Measurements from ENCODE around the gene DEFB124. TPM values are rescaled to one million over a fixed set of nuclear protein-coding genes. Genes with fewer than 3 reads are reported as not detected.
"Not testable (repeated sequence)": the region's sequence is repeated elsewhere in the genome, so short reads cannot be mapped to it uniquely, and the experiment has no call there.

Gene DEFB124
- total RNA-seq, 2 donors from 2014 or later, result not detected

- H3K4me3 Mint-ChIP-seq; H3K36me3 Mint-ChIP-seq (ENCODE audit: low read depth); H3K9ac ChIP-seq (ENCODE audit: extremely low read depth, low read length, poor library complexity, severe bottlenecking); H3K27me3 Mint-ChIP-seq (ENCODE audit: insufficient read depth); H3K36me3 ChIP-seq (ENCODE audit: control insufficient read depth, insufficient read depth, low read length); H3K4me1 ChIP-seq (ENCODE audit: control insufficient read depth, insufficient read depth, low read length); DNase-seq; H3K27ac ChIP-seq (ENCODE audit: low read depth, low read length); H3K4me3 ChIP-seq (ENCODE audit: low read length); H3K4me1 Mint-ChIP-seq; H3K27ac Mint-ChIP-seq; H3K27me3 ChIP-seq (ENCODE audit: control insufficient read depth, insufficient read depth, low read length, poor library complexity, severe bottlenecking): not testable (repeated sequence)
- H3K9me3 ChIP-seq (ENCODE audit: control insufficient read depth, low read length), result peaks cover 49% of the 10 kb centered on the region
- H3K9me3 Mint-ChIP-seq, result peaks cover 70% of the 10 kb centered on the region
- 86% methylated on average over 27 of the region's 48 CpGs; no CpG with 5 or more reads in 1 of the 2 experiments for WGBS, 2 experiments (ENCODE audit: insufficient coverage in 1 of 2, insufficient read length in 1 of 2)
Measured at GRCh38 chr20:31426891-31427551, 47.9 kb downstream of the DEFB124 start.

GRCh38 chr20:31425797-31426196 lies 49.1 kb downstream of the DEFB124 start:
- Histone ChIP-seq H3K4me1 (ENCODE audit: control insufficient read depth, insufficient read depth, low read length) (no peaks in the 10 kb centered on the region), H3K9ac (ENCODE audit: extremely low read depth, low read length, poor library complexity, severe bottlenecking) (no peak overlapping the region), H3K27me3 (ENCODE audit: control insufficient read depth, insufficient read depth, low read length, poor library complexity, severe bottlenecking) (no peaks in the 10 kb centered on the region), H3K36me3 (ENCODE audit: control insufficient read depth, insufficient read depth, low read length) (no peaks in the 10 kb centered on the region), H3K27ac (ENCODE audit: low read depth, low read length) (no peak overlapping the region), H3K9me3 (ENCODE audit: control insufficient read depth, low read length) (peaks cover 45% of the 10 kb centered on the region), H3K4me3 (ENCODE audit: low read length) (no peak overlapping the region)
- no peak for TF ChIP-seq CTCF (conservative IDR thresholded peaks at IDR 0.05)
- no peak for DNase-seq
- no peaks in the 10 kb centered on the region for H3K4me1 Mint-ChIP-seq
- no peak overlapping the region for H3K4me3 Mint-ChIP-seq
- no peaks in the 10 kb centered on the region for H3K27me3 Mint-ChIP-seq (ENCODE audit: insufficient read depth)
- no peaks in the 10 kb centered on the region for H3K36me3 Mint-ChIP-seq (ENCODE audit: low read depth)
- peaks cover 71% of the 10 kb centered on the region for H3K9me3 Mint-ChIP-seq
- no peak overlapping the region for H3K27ac Mint-ChIP-seq

GRCh38 chr20:31418307-31418706 lies 56.6 kb downstream of the DEFB124 start:
- Histone ChIP-seq H3K4me1 (ENCODE audit: control insufficient read depth, insufficient read depth, low read length) (no peaks in the 10 kb centered on the region), H3K4me3 (ENCODE audit: low read length) (no peak overlapping the region), H3K9me3 (ENCODE audit: control insufficient read depth, low read length) (peaks cover 41% of the 10 kb centered on the region), H3K36me3 (ENCODE audit: control insufficient read depth, insufficient read depth, low read length) (no peaks in the 10 kb centered on the region), H3K27ac (ENCODE audit: low read depth, low read length) (no peak overlapping the region), H3K9ac (ENCODE audit: extremely low read depth, low read length, poor library complexity, severe bottlenecking) (no peak overlapping the region), H3K27me3 (ENCODE audit: control insufficient read depth, insufficient read depth, low read length, poor library complexity, severe bottlenecking) (no peaks in the 10 kb centered on the region)
- Mint-ChIP-seq H3K27ac (no peak overlapping the region), H3K4me3 (no peak overlapping the region), H3K4me1 (no peaks in the 10 kb centered on the region), H3K27me3 (ENCODE audit: insufficient read depth) (no peaks in the 10 kb centered on the region), H3K9me3 (peaks cover 94% of the 10 kb centered on the region), H3K36me3 (ENCODE audit: low read depth) (no peaks in the 10 kb centered on the region)
- 38 to 77% methylated on average over 1 to 7 of the region's 7 CpGs for WGBS, 2 experiments (ENCODE audit: insufficient coverage in 1 of 2, insufficient read length in 1 of 2)
- TF ChIP-seq CTCF (conservative IDR thresholded peaks at IDR 0.05), result no peak
- no peak for DNase-seq

- DNase-seq, result no peak
- Mint-ChIP-seq H3K9me3 (peaks cover 95% of the 10 kb centered on the region), H3K4me3 (no peak overlapping the region), H3K27ac (no peak overlapping the region), H3K27me3 (ENCODE audit: insufficient read depth) (no peaks in the 10 kb centered on the region), H3K4me1 (no peaks in the 10 kb centered on the region), H3K36me3 (ENCODE audit: low read depth) (no peaks in the 10 kb centered on the region)
- 83 to 86% methylated on average over 1 to 2 of the region's 2 CpGs for WGBS, 2 experiments (ENCODE audit: insufficient coverage in 1 of 2, insufficient read length in 1 of 2)
- no peak for TF ChIP-seq CTCF (conservative IDR thresholded peaks at IDR 0.05)
- Histone ChIP-seq H3K27ac (ENCODE audit: low read depth, low read length) (no peak overlapping the region), H3K9me3 (ENCODE audit: control insufficient read depth, low read length) (peaks cover 59% of the 10 kb centered on the region), H3K27me3 (ENCODE audit: control insufficient read depth, insufficient read depth, low read length, poor library complexity, severe bottlenecking) (no peaks in the 10 kb centered on the region), H3K9ac (ENCODE audit: extremely low read depth, low read length, poor library complexity, severe bottlenecking) (no peak overlapping the region), H3K4me3 (ENCODE audit: low read length) (no peak overlapping the region), H3K4me1 (ENCODE audit: control insufficient read depth, insufficient read depth, low read length) (no peaks in the 10 kb centered on the region), H3K36me3 (ENCODE audit: control insufficient read depth, insufficient read depth, low read length) (no peaks in the 10 kb centered on the region)
Measured at GRCh38 chr20:31415653-31416052, 59.3 kb downstream of the DEFB124 start.
